HFF-Myc (cell line): ENCODE measurements around the gene HIRIP3.
A peak's percentile ranks its signal among the peaks of the same experiment; 100 is the strongest.
"Not testable (repeated sequence)": the region's sequence is repeated elsewhere in the genome, so short reads cannot be mapped to it uniquely, and the experiment has no call there.

Source experiments
- DNase-seq: peaks from one replicate; pipeline ENCODE4 v3.0.0-alpha.2; 2011; ENCODE audit warnings: low read depth; ENCODE audit errors: extremely low read depth
- H3K4me3 ChIP-seq: replicated peaks from 2 replicates; pipeline ENCODE4 v1.5.1; 2011; ENCODE audit warnings: low read depth, mild to moderate bottlenecking, control low read depth, low read length
- CTCF ChIP-seq: IDR thresholded peaks from 2 replicates; pipeline ENCODE4 v1.5.1; 2012; ENCODE audit warnings: mild to moderate bottlenecking, low read depth, low read length, control low read depth; ENCODE audit errors: missing control alignments

HIRIP3 gene

GRCh38 chr16:29995324-29995910 is at the start of gene HIRIP3:
Gene HIRIP3, minus strand, starts transcription at chr16:29995617. Its CDS starts 12 bp downstream, at chr16:29995605.
- TF ChIP-seq CTCF, result no peak
- peak within 1 kb of the TSS; percentile 91 for H3K4me3 ChIP-seq
- no peak for DNase-seq

- no peak for DNase-seq
- no peak overlapping the region for H3K4me3 ChIP-seq
- TF ChIP-seq CTCF, result peak; percentile 34
Measured at GRCh38 chr16:30041841-30042240, 46.4 kb upstream of the HIRIP3 start.

- DNase-seq, H3K4me3 ChIP-seq: not testable (repeated sequence)
Measured at GRCh38 chr16:30040690-30041089, 45.3 kb upstream of the HIRIP3 start.

- TF ChIP-seq CTCF, result no peak
- DNase-seq, result no peak
- H3K4me3 ChIP-seq, result no peak overlapping the region
Measured at GRCh38 chr16:30040221-30040620, 44.8 kb upstream of the HIRIP3 start.

- H3K4me3 ChIP-seq, result no peak overlapping the region
- DNase-seq, result no peak
- no peak for TF ChIP-seq CTCF
Measured at GRCh38 chr16:30033270-30033669, 37.9 kb upstream of the HIRIP3 start.

- peak; percentile 40 for DNase-seq
- no peak overlapping the region for H3K4me3 ChIP-seq
- peak; percentile 92 for TF ChIP-seq CTCF
Measured at GRCh38 chr16:30032083-30032819, 36.8 kb upstream of the HIRIP3 start.

GRCh38 chr16:30031477-30031918 is 36.1 kb upstream of the HIRIP3 start:
- no peak for DNase-seq
- no peak for TF ChIP-seq CTCF
- no peak overlapping the region for H3K4me3 ChIP-seq
